OCI-LY7 (cell line): ENCODE measurements around the gene ALDH16A1. TPM values are rescaled to one million over a fixed set of nuclear protein-coding genes. Genes with fewer than 3 reads are reported as not detected.

Experiments
- BruUV-seq: library from RNA; stranded (reverse); fragments of 400-500 nt; replicated peaks from 2 replicates; lab custom pipeline; 2021; lab: Mats Ljungman, UMichigan
- CTCF ChIA-PET: fragments of 300-600 bp; sonication (Branson Sonifier 250); formaldehyde crosslinking; loops from one replicate; lab custom pipeline; 2022; ENCODE audit warnings: antibody characterized with exemption; ENCODE audit not compliant: unreplicated experiment; lab: Charles Lee
- POLR2A ChIA-PET: fragments of 300-600 bp; sonication (Branson Sonifier 250); formaldehyde crosslinking; loops from one replicate; lab custom pipeline; 2022; ENCODE audit warnings: antibody characterized with exemption; lab: Charles Lee
- DNase-seq: peaks from one replicate; pipeline ENCODE4 v3.0.0-alpha.2; 2015; ENCODE audit warnings: low spot score
- H2AFZ ChIP-seq: fragments of 200-600 bp; sonication (generic), shearing (Covaris generic); 2 replicates; pipeline ENCODE4 v1.6.1; 2014; ENCODE audit warnings: mild to moderate bottlenecking, antibody characterized with exemption, low read length, moderate library complexity
- H3K27ac ChIP-seq: fragments of 200-600 bp; sonication (generic); 2 replicates; pipeline ENCODE4 v1.5.1; 2014; ENCODE audit warnings: mixed run types, low read depth, mild to moderate bottlenecking, moderate library complexity, low read length, inconsistent platforms; ENCODE audit not compliant: poor library complexity, severe bottlenecking
- H3K36me3 ChIP-seq: fragments of 200-600 bp; sonication (generic); 2 replicates; pipeline ENCODE4 v1.6.1; 2014; ENCODE audit warnings: mild to moderate bottlenecking, antibody characterized with exemption, low read length, moderate library complexity, mixed read lengths; ENCODE audit not compliant: insufficient read depth
- H3K4me1 ChIP-seq: fragments of 200-600 bp; sonication (generic); 2 replicates; pipeline ENCODE4 v1.5.1; 2014; ENCODE audit warnings: mild to moderate bottlenecking, low read length; ENCODE audit not compliant: insufficient read depth, poor library complexity, severe bottlenecking
- H3K4me2 ChIP-seq: fragments of 200-600 bp; sonication (generic); 2 replicates; pipeline ENCODE4 v1.6.1; 2014; ENCODE audit warnings: mild to moderate bottlenecking, low read length
- H3K4me3 ChIP-seq: fragments of 200-600 bp; sonication (generic); 2 replicates; pipeline ENCODE4 v1.5.1; 2014; ENCODE audit warnings: mild to moderate bottlenecking, low read depth, low read length; ENCODE audit not compliant: poor library complexity, severe bottlenecking
- H3K79me2 ChIP-seq: fragments of 200-600 bp; sonication (generic); 2 replicates; pipeline ENCODE4 v1.6.1; 2016; ENCODE audit warnings: low read depth, mild to moderate bottlenecking, low read length, moderate library complexity, mixed read lengths; ENCODE audit not compliant: insufficient read depth
- H3K9me2 ChIP-seq: fragments of 200-600 bp; sonication (generic); 2 replicates; pipeline ENCODE4 v1.6.1; 2016; ENCODE audit warnings: mild to moderate bottlenecking, low read length, mixed read lengths; ENCODE audit not compliant: insufficient read depth
- H3K9me3 ChIP-seq: fragments of 200-600 bp; sonication (generic); 2 replicates; pipeline ENCODE4 v1.6.1; 2014; ENCODE audit warnings: mild to moderate bottlenecking, mixed run types, low read length, mixed read lengths
- H4K20me1 ChIP-seq: fragments of 200-600 bp; sonication (generic); 2 replicates; pipeline ENCODE4 v1.6.1; 2014; ENCODE audit warnings: mild to moderate bottlenecking, antibody characterized with exemption, low read length, moderate library complexity, mixed read lengths; ENCODE audit not compliant: insufficient read depth
- CTCF ChIP-seq: fragments of 200-600 bp; sonication (generic); conservative IDR thresholded peaks from 2 replicates; pipeline ENCODE4 v1.5.1; 2014; ENCODE audit warnings: mild to moderate bottlenecking, antibody characterized with exemption, low read length, moderate library complexity, mixed read lengths
- EZH2phosphoT487 ChIP-seq: fragments of 200-600 bp; sonication (generic); IDR thresholded peaks from 2 replicates; pipeline ENCODE4 v1.6.1; 2018; ENCODE audit warnings: low read depth, borderline replicate concordance, mild to moderate bottlenecking, mixed run types, antibody characterized with exemption, low read length, moderate library complexity, mixed read lengths
- intact Hi-C: fragments of 100-400 bp; cut with micrococcal nuclease; formaldehyde crosslinking; loops from one replicate; pipeline ENCODE4 v1.10.0; 2022; ENCODE audit not compliant: unreplicated experiment
- total RNA-seq, 2 experiments: library from RNA; depleted of rRNA in 1 of 2; stranded (reverse); fragments of >200 nt in 1 of 2; shearing (Covaris generic) in 1 of 2; gene quantifications; 2 replicates each; pipeline ENCODE4 v1.2.3, GENCODE V29; 2014 to 2022

ALDH16A1 gene
- total RNA-seq, 2 experiments from 2014 or later, result 26.0 to 55.4 TPM

- BruUV-seq, result no TSS peak
- H4K20me1 ChIP-seq, result no peaks in the 10 kb centered on the region
- CTCF ChIA-PET, result no interaction called here
Measured at GRCh38 chr19:49420227-49420626, 32.8 kb upstream of the ALDH16A1 start.

GRCh38 chr19:49421039-49421877 lies 31.8 kb upstream of the ALDH16A1 start:
- peak; percentile 89 for DNase-seq
- peak overlapping the region; percentile 65 for H3K4me3 ChIP-seq
- POLR2A ChIA-PET, result interaction anchor here (0.5 to 0.9 kb wide), 5 partner anchors 9 to 399 kb away, joined by 3 to 4 read pairs (median 3); no protein-coding TSS in a partner anchor

More at GRCh38 chr19:49420227-49420626, 32.8 kb upstream of the ALDH16A1 start:
- TF ChIP-seq EZH2phosphoT487, result no peak
- no peak for TF ChIP-seq CTCF
- Histone ChIP-seq H3K9me2 (no peaks in the 10 kb centered on the region), H3K36me3 (no peaks in the 10 kb centered on the region), H3K27ac (no peak overlapping the region), H3K4me2 (peak overlapping the region; percentile 68), H3K9me3 (no peaks in the 10 kb centered on the region), H3K79me2 (no peaks in the 10 kb centered on the region), H2AFZ (peak overlapping the region; percentile 18; the same call in 1 of the 2 replicates), H3K4me1 (peaks cover 64% of the 10 kb centered on the region), H3K4me3 (no peak overlapping the region)
- DNase-seq, result no peak
- POLR2A ChIA-PET, result no interaction called here
- intact Hi-C loops, result no loop called here

More at GRCh38 chr19:49421039-49421877, 31.8 kb upstream of the ALDH16A1 start:
- H3K4me2 ChIP-seq, result peak overlapping the region; percentile 68
- H4K20me1 ChIP-seq, result no peaks in the 10 kb centered on the region
- CTCF ChIA-PET, result interaction anchor here (0.9 kb wide), 1 partner anchor 10 kb away, joined by 3 read pairs; no protein-coding TSS in a partner anchor
- H3K79me2 ChIP-seq, result no peaks in the 10 kb centered on the region
- TF ChIP-seq CTCF, result no peak
- TF ChIP-seq EZH2phosphoT487, result peak; percentile 79; the same call in 1 of the 2 replicates
- H3K9me2 ChIP-seq, result no peaks in the 10 kb centered on the region
- H3K4me1 ChIP-seq, result peaks cover 64% of the 10 kb centered on the region
- H3K36me3 ChIP-seq, result no peaks in the 10 kb centered on the region
- intact Hi-C loops, result no loop called here
- H2AFZ ChIP-seq, result peak overlapping the region; percentile 19; the same call in 1 of the 2 replicates
- no peak overlapping the region for H3K27ac ChIP-seq
- BruUV-seq, result no TSS peak
- no peaks in the 10 kb centered on the region for H3K9me3 ChIP-seq
